GM18873 (cell line): ENCODE results near the gene CSTF1.

Experiments
- ATAC-seq: cut with Tn5 transposase; IDR thresholded peaks from one replicate; pipeline ENCODE4 v1.9.1; 2021; ENCODE audit warnings: mild to moderate bottlenecking, moderate library complexity, moderate number of reproducible peaks; ENCODE audit not compliant: unreplicated experiment, low FRiP score

Gene CSTF1

GRCh38 chr20:56445540-56445939 is 53.1 kb downstream of the CSTF1 start:
- ATAC-seq = no peak

- ATAC-seq = no peak
Measured at GRCh38 chr20:56447227-56447626, 54.8 kb downstream of the CSTF1 start.

- ATAC-seq = no peak
Measured at GRCh38 chr20:56449459-56449858, 57.0 kb downstream of the CSTF1 start.

- ATAC-seq = no peak
Measured at GRCh38 chr20:56451056-56451765, 58.8 kb downstream of the CSTF1 start.

GRCh38 chr20:56453352-56453751 is 60.9 kb downstream of the CSTF1 start:
- ATAC-seq = no peak

GRCh38 chr20:56454754-56455153 is 62.3 kb downstream of the CSTF1 start:
- ATAC-seq = peak; percentile 89
